Fibroblast of lung (primary cell): ENCODE data around the gene MLC1. TPM values are rescaled to one million over a fixed set of nuclear protein-coding genes. Genes with fewer than 3 reads are reported as not detected.

Source experiments
- DNase-seq, 2 donors: peaks; one replicate each; pipeline versions ENCODE4 v3.0.0 to v3.0.0-alpha.2; 2010; ENCODE audit warnings: low read depth in 2 of 2
- H2AFZ ChIP-seq: 2 replicates; pipeline ENCODE4 v1.5.1; 2012; ENCODE audit warnings: low read length, control low read depth, inconsistent platforms
- H3K27ac ChIP-seq: 2 replicates; pipeline ENCODE4 v1.5.1; 2011; ENCODE audit warnings: low read length, control low read depth; ENCODE audit not compliant: insufficient read depth
- H3K27me3 ChIP-seq: 2 replicates; pipeline ENCODE4 v1.5.1; 2011; ENCODE audit warnings: mild to moderate bottlenecking, low read length; ENCODE audit not compliant: control insufficient read depth, insufficient read depth
- H3K36me3 ChIP-seq: 2 replicates; pipeline ENCODE4 v1.5.1; 2011; ENCODE audit warnings: low read length; ENCODE audit not compliant: control insufficient read depth, insufficient read depth
- H3K4me1 ChIP-seq: 2 replicates; pipeline ENCODE4 v1.5.1; 2011; ENCODE audit warnings: low read length; ENCODE audit not compliant: control insufficient read depth, insufficient read depth; ENCODE audit errors: extremely low read depth
- H3K4me2 ChIP-seq: 2 replicates; pipeline ENCODE4 v1.5.1; 2011; ENCODE audit warnings: low read length, control low read depth; ENCODE audit not compliant: insufficient read depth; ENCODE audit errors: extremely low read depth
- H3K4me3 ChIP-seq, 4 experiments: fragments of 200-600 bp in 1 of 4; sonication (generic) in 1 of 4; replicated peaks in 1 of 4; 2 replicates each; pipeline ENCODE4 v1.5.1; 2011 to 2016; ENCODE audit warnings: low read length in 4 of 4, low read depth in 3 of 4, mild to moderate bottlenecking in 3 of 4, control low read depth in 2 of 4, inconsistent platforms in 1 of 4, mixed read lengths in 1 of 4; ENCODE audit not compliant: insufficient read depth in 1 of 4; ENCODE audit errors: control extremely low read depth in 1 of 4
- H3K79me2 ChIP-seq: 2 replicates; pipeline ENCODE4 v1.5.1; 2012; ENCODE audit warnings: mild to moderate bottlenecking, low read length, inconsistent platforms; ENCODE audit not compliant: control insufficient read depth, insufficient read depth
- H3K9ac ChIP-seq: 2 replicates; pipeline ENCODE4 v1.5.1; 2011; ENCODE audit warnings: mild to moderate bottlenecking, low read length, control low read depth; ENCODE audit not compliant: insufficient read depth
- H3K9me3 ChIP-seq: 2 replicates; pipeline ENCODE4 v1.5.1; 2012; ENCODE audit warnings: low read depth, low read length; ENCODE audit not compliant: control insufficient read depth, insufficient read depth
- H4K20me1 ChIP-seq: 2 replicates; pipeline ENCODE4 v1.5.1; 2011; ENCODE audit warnings: low read length; ENCODE audit not compliant: control insufficient read depth, insufficient read depth; ENCODE audit errors: extremely low read depth
- CTCF ChIP-seq, 2 donors: IDR thresholded peaks in 1 of 2; conservative IDR thresholded peaks in 1 of 2; 1 replicate in 1 of 2; 2 replicates in 1 of 2; pipeline ENCODE4 v1.5.1; 2011 to 2012; ENCODE audit warnings: low read length in 2 of 2, control low read depth in 1 of 2, inconsistent platforms in 1 of 2, low read depth in 1 of 2, mild to moderate bottlenecking in 1 of 2
- EZH2 ChIP-seq: IDR thresholded peaks from 2 replicates; pipeline ENCODE4 v1.5.1; 2012; ENCODE audit warnings: low read length, control low read depth, mild to moderate bottlenecking; ENCODE audit errors: missing control alignments
- polyA plus RNA-seq, 2 donors: library from polyadenylated mRNA; depleted of rRNA in 1 of 2; stranded (reverse) in 1 of 2; unstranded in 1 of 2; fragments of >200 nt; gene quantifications; 2 replicates each; pipeline ENCODE4 v1.2.1, GENCODE V29; 2011 to 2012; ENCODE audit warnings: missing spikeins in 1 of 2
- total RNA-seq: library from RNA; depleted of rRNA; stranded (reverse); fragments of >200 nt; gene quantifications from 2 replicates; pipeline ENCODE4 v1.2.1, GENCODE V29; 2014

Gene MLC1
- total and polyA plus RNA-seq, 2 donors (not counting 1 experiment from before 2014, with no cell fraction given): under 0.01 TPM; not detected in 1

GRCh38 chr22:50086526-50086925 is 1.3 kb upstream of the MLC1 start:
- Histone ChIP-seq H3K4me1 (no peaks in the 10 kb centered on the region), H3K27ac (no peak overlapping the region), H3K79me2 (no peaks in the 10 kb centered on the region), H3K4me3 (no peak overlapping the region), H3K36me3 (no peaks in the 10 kb centered on the region), H4K20me1 (no peaks in the 10 kb centered on the region), H3K27me3 (peaks cover 4% of the 10 kb centered on the region), H3K4me2 (no peak overlapping the region), H3K9ac (no peak overlapping the region), H3K9me3 (no peaks in the 10 kb centered on the region), H2AFZ (no peak overlapping the region)
- peak; percentile 79 to 87 for DNase-seq
- TF ChIP-seq EZH2: no peak
- TF ChIP-seq CTCF (conservative IDR thresholded peaks at IDR 0.05 in 1 of 2, IDR thresholded peaks at IDR 0.05 in 1 of 2; ENCODE audit: low read depth in 1 of 2, low read length in 2 of 2): no peak

DNA sequence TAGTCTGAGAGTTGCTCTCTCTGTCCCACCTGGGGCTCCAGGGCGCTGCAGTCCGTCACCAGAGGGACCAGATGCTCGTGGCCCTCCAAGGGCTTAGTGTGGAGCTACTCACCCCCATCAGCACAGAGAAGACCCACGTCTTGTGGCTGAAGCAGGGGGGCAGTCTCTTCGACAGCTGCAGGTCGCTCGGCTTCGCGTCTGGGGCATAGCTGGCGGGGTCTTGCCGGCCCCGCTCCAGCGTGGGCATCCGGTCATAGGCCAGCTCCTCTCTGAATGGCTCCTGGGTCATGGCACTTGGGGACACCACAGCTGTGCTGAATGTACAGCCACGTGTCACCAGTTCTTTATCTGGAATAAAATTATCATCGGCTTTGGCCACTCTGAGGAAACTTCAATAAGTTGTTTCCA is 608 bp downstream of the MLC1 start:
- H3K9me3 ChIP-seq: no peaks in the 10 kb centered on the region
- H3K27ac ChIP-seq: no peak overlapping the region
- no peak for DNase-seq
- H3K79me2 ChIP-seq: no peaks in the 10 kb centered on the region
- no peaks in the 10 kb centered on the region for H3K36me3 ChIP-seq
- H4K20me1 ChIP-seq: no peaks in the 10 kb centered on the region
- H3K4me1 ChIP-seq: no peaks in the 10 kb centered on the region
- peaks cover 4% of the 10 kb centered on the region for H3K27me3 ChIP-seq
- H3K9ac ChIP-seq: no peak overlapping the region
- H2AFZ ChIP-seq: no peak overlapping the region
- H3K4me2 ChIP-seq: no peak overlapping the region
- H3K4me3 ChIP-seq: no peak overlapping the region
- TF ChIP-seq EZH2: no peak
- TF ChIP-seq CTCF (conservative IDR thresholded peaks at IDR 0.05 in 1 of 2, IDR thresholded peaks at IDR 0.05 in 1 of 2; ENCODE audit: low read depth in 1 of 2, low read length in 2 of 2): no peak

DNA sequence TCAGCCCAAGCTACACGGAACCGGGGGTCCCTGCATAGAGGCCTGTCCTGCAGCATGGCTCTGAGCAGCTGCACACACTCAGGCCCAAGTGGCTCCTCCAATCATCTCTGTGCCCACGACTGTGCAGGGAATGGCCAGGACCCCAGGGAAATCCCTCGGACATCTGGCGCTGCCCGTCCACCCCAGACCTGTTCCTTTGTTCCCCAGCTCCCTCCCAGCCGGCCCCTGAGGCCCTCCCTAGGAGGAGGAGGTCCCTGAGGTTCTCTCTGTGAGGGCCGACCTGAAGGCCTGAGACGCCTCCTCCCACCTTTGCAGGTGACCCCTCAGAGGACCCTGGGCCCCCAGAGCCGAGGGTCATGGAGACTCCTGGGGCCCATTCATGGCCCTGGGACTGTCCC is 1.1 kb downstream of the MLC1 start:
- H3K9me3 ChIP-seq: no peaks in the 10 kb centered on the region
- H3K4me3 ChIP-seq: no peak overlapping the region
- H3K27me3 ChIP-seq: peaks cover 4% of the 10 kb centered on the region
- H4K20me1 ChIP-seq: no peaks in the 10 kb centered on the region
- H3K27ac ChIP-seq: no peak overlapping the region
- no peak overlapping the region for H3K4me2 ChIP-seq
- no peak overlapping the region for H3K9ac ChIP-seq
- H3K4me1 ChIP-seq: no peaks in the 10 kb centered on the region
- no peak for DNase-seq
- TF ChIP-seq EZH2 (no peak), CTCF (conservative IDR thresholded peaks at IDR 0.05 in 1 of 2, IDR thresholded peaks at IDR 0.05 in 1 of 2; ENCODE audit: low read depth in 1 of 2, low read length in 2 of 2) (no peak)
- H2AFZ ChIP-seq: no peak overlapping the region
- no peaks in the 10 kb centered on the region for H3K79me2 ChIP-seq
- no peaks in the 10 kb centered on the region for H3K36me3 ChIP-seq
